SK-N-SH (cell line): ENCODE data around the gene RHOT2. TPM values are rescaled to one million over a fixed set of nuclear protein-coding genes. Genes with fewer than 3 reads are reported as not detected.
A peak's percentile ranks its signal among the peaks of the same experiment; 100 is the strongest.

Experiments used
- CTCF ChIA-PET: fragments of 300-600, 350-600 bp; formaldehyde crosslinking; extraction: SDS; loops from one replicate; lab custom pipeline; 2021; lab: Yijun Ruan, JAX
- POLR2A ChIA-PET: fragments of 350-600 bp; sonication (Branson Sonifier 250); formaldehyde crosslinking; extraction: SDS; loops from one replicate; lab custom pipeline; 2020; ENCODE audit warnings: antibody characterized with exemption, inconsistent platforms; lab: Yijun Ruan, JAX
- DNase-seq: peaks from one replicate; pipeline ENCODE4 v3.0.0; 2012
- H2AFZ ChIP-seq: fragments of 200-600 bp; sonication (generic); 2 replicates; pipeline ENCODE4 v1.8.1; 2016; ENCODE audit warnings: antibody characterized with exemption, mild to moderate bottlenecking, low read depth
- H3F3A ChIP-seq: fragments of 200-600 bp; sonication (generic); replicated peaks from 2 replicates; pipeline ENCODE3; 2016; ENCODE audit warnings: antibody characterized with exemption, mild to moderate bottlenecking; ENCODE audit not compliant: insufficient read depth
- H3K27ac ChIP-seq, 2 experiments: fragments of 200-500 bp in 1 of 2; fragments of 200-600 bp in 1 of 2; sonication (Bioruptor generic) in 1 of 2; sonication (generic), shearing (Covaris generic) in 1 of 2; 2 replicates each; pipeline versions ENCODE4 v1.5.1 to v1.6.1; 2014 to 2016; ENCODE audit warnings: low read depth in 2 of 2, inconsistent platforms in 1 of 2, low read length in 1 of 2, mild to moderate bottlenecking in 1 of 2, mixed read lengths in 1 of 2
- H3K27me3 ChIP-seq: fragments of 200-600 bp; sonication (generic), shearing (Covaris generic); 2 replicates; pipeline ENCODE4 v1.6.1; 2016; ENCODE audit warnings: mixed run types; ENCODE audit not compliant: insufficient read depth
- H3K36me3 ChIP-seq, 2 experiments: fragments of 200-500 bp in 1 of 2; fragments of 200-600 bp in 1 of 2; sonication (Bioruptor generic) in 1 of 2; sonication (generic) in 1 of 2; replicated peaks in 1 of 2; 2 replicates each; pipeline versions ENCODE3 to v1.5.1; 2014 to 2016; ENCODE audit warnings: low read length in 1 of 2, mild to moderate bottlenecking in 1 of 2; ENCODE audit not compliant: insufficient read depth in 2 of 2, control insufficient read depth in 1 of 2
- H3K4me1 ChIP-seq, 2 experiments: fragments of 200-500 bp in 1 of 2; fragments of 200-600 bp in 1 of 2; sonication (Bioruptor generic) in 1 of 2; sonication (generic), shearing (Covaris generic) in 1 of 2; 2 replicates each; pipeline versions ENCODE4 v1.5.1 to v1.6.1; 2014 to 2016; ENCODE audit warnings: low read depth in 1 of 2, low read length in 1 of 2, mixed run types in 1 of 2; ENCODE audit not compliant: insufficient read depth in 2 of 2, control insufficient read depth in 1 of 2
- H3K4me2 ChIP-seq: fragments of 200-600 bp; sonication (generic), shearing (Covaris generic); 2 replicates; pipeline ENCODE4 v1.6.1; 2017; ENCODE audit warnings: mixed run types
- H3K4me3 ChIP-seq, 2 experiments: fragments of 200-500 bp in 1 of 2; fragments of 200-600 bp in 1 of 2; sonication (Bioruptor generic) in 1 of 2; sonication (generic), shearing (Covaris generic) in 1 of 2; 2 replicates each; pipeline versions ENCODE4 v1.5.1 to v1.8.1; 2014 to 2016; ENCODE audit warnings: low read depth in 2 of 2, inconsistent platforms in 1 of 2, low read length in 1 of 2, mild to moderate bottlenecking in 1 of 2, mixed read lengths in 1 of 2, moderate library complexity in 1 of 2
- H3K79me2 ChIP-seq: fragments of 200-600 bp; sonication (generic); 2 replicates; pipeline ENCODE4 v1.8.1; 2017; ENCODE audit warnings: mild to moderate bottlenecking; ENCODE audit not compliant: insufficient read depth
- H3K9ac ChIP-seq: fragments of 200-600 bp; sonication (generic); 2 replicates; pipeline ENCODE4 v1.6.1; 2017; ENCODE audit warnings: mixed run types
- H3K9me2 ChIP-seq: fragments of 200-600 bp; sonication (generic); 2 replicates; pipeline ENCODE4 v1.6.1; 2017; ENCODE audit warnings: mixed run types
- H3K9me3 ChIP-seq: fragments of 200-600 bp; sonication (generic); 2 replicates; pipeline ENCODE4 v1.6.1; 2017; ENCODE audit warnings: mixed run types, mild to moderate bottlenecking, moderate library complexity
- H4K20me1 ChIP-seq: fragments of 200-600 bp; sonication (generic); 2 replicates; pipeline ENCODE4 v1.6.1; 2017; ENCODE audit warnings: mild to moderate bottlenecking, mixed run types; ENCODE audit not compliant: insufficient read depth
- CHD2 ChIP-seq: fragments of 150-350 bp; IDR thresholded peaks from 2 replicates; pipeline ENCODE4 v1.6.1; 2018; ENCODE audit warnings: low read length; ENCODE audit not compliant: partially characterized antibody
- FOSL2 ChIP-seq: IDR thresholded peaks from 2 replicates; pipeline ENCODE4 v1.4.0; 2012; ENCODE audit warnings: low read depth, mild to moderate bottlenecking, moderate library complexity, borderline replicate concordance
- FOXJ3 ChIP-seq: sonication (generic); formaldehyde crosslinking; IDR thresholded peaks from 2 replicates; pipeline ENCODE4 v1.5.1; 2020; ENCODE audit warnings: mild to moderate bottlenecking, missing genetic modification reagents
- FOXM1 ChIP-seq: IDR thresholded peaks from 2 replicates; pipeline ENCODE4 v1.4.0; 2012; ENCODE audit warnings: low read depth, mild to moderate bottlenecking
- GABPA ChIP-seq: IDR thresholded peaks from 2 replicates; pipeline ENCODE4 v1.4.0; 2012; ENCODE audit warnings: low read depth, mild to moderate bottlenecking
- GATA2 ChIP-seq: sonication (generic); formaldehyde crosslinking; IDR thresholded peaks from 2 replicates; pipeline ENCODE4 v1.5.0; 2020; ENCODE audit warnings: mild to moderate bottlenecking, missing genetic modification reagents
- JUND ChIP-seq: IDR thresholded peaks from 2 replicates; pipeline ENCODE4 v1.4.0; 2012
- NFIC ChIP-seq: IDR thresholded peaks from 2 replicates; pipeline ENCODE4 v1.4.0; 2012; ENCODE audit warnings: borderline replicate concordance
- POLR2AphosphoS5 ChIP-seq: IDR thresholded peaks from 2 replicates; pipeline ENCODE4 v1.6.1; 2012; ENCODE audit warnings: low read depth, low read length
- RAD21 ChIP-seq: IDR thresholded peaks from 2 replicates; pipeline ENCODE4 v1.6.1; 2012; ENCODE audit warnings: mild to moderate bottlenecking, low read length
- RCOR1 ChIP-seq: fragments of 150-350 bp; IDR thresholded peaks from 2 replicates; pipeline ENCODE4 v1.6.1; 2017; ENCODE audit warnings: antibody characterized with exemption, low read length
- RXRA ChIP-seq: IDR thresholded peaks from 2 replicates; pipeline ENCODE4 v1.4.0; 2012; ENCODE audit warnings: low read depth, mild to moderate bottlenecking, borderline replicate concordance
- TAF1 ChIP-seq: IDR thresholded peaks from 2 replicates; pipeline ENCODE4 v1.6.1; 2012; ENCODE audit warnings: low read depth, mild to moderate bottlenecking, low read length, moderate library complexity, borderline replicate concordance
- TCF12 ChIP-seq: IDR thresholded peaks from 2 replicates; pipeline ENCODE4 v1.4.0; 2012
- TEAD4 ChIP-seq: IDR thresholded peaks from 2 replicates; pipeline ENCODE4 v1.4.0; 2012; ENCODE audit warnings: mild to moderate bottlenecking, borderline replicate concordance; ENCODE audit not compliant: insufficient read depth
- USF2 ChIP-seq: fragments of 150-350 bp; IDR thresholded peaks from 2 replicates; pipeline ENCODE4 v1.6.1; 2017; ENCODE audit warnings: antibody characterized with exemption, low read length, low read depth, borderline replicate concordance
- YY1 ChIP-seq: IDR thresholded peaks from 2 replicates; pipeline ENCODE4 v1.4.0; 2012; ENCODE audit warnings: low read depth, mild to moderate bottlenecking
- WGBS: methylation state at CpG from one replicate; pipeline ENCODE4 v1.1.6; 2017; ENCODE audit warnings: low lambda C conversion rate; 5-methylcytosine and 5-hydroxymethylcytosine counted together
- polyA plus RNA-seq, 3 experiments: library from polyadenylated mRNA; depleted of rRNA; stranded (reverse); fragments of >200 nt; gene quantifications; 2 replicates each; pipeline ENCODE4 v1.2.3, GENCODE V29; 2012
- TF ChIP-seq, protein P1 (sequence below): fragments of 150-350 bp; IDR thresholded peaks from 2 replicates; pipeline ENCODE4 v1.6.1; 2016; ENCODE audit warnings: mild to moderate bottlenecking, low read depth, low read length
- TF ChIP-seq, protein P2 (sequence below): IDR thresholded peaks from 2 replicates; pipeline ENCODE4; 2012

RHOT2 gene
- polyA plus RNA-seq, 1 of the 3 experiments (the other 2 are of a cell fraction) = 229 TPM

DNA sequence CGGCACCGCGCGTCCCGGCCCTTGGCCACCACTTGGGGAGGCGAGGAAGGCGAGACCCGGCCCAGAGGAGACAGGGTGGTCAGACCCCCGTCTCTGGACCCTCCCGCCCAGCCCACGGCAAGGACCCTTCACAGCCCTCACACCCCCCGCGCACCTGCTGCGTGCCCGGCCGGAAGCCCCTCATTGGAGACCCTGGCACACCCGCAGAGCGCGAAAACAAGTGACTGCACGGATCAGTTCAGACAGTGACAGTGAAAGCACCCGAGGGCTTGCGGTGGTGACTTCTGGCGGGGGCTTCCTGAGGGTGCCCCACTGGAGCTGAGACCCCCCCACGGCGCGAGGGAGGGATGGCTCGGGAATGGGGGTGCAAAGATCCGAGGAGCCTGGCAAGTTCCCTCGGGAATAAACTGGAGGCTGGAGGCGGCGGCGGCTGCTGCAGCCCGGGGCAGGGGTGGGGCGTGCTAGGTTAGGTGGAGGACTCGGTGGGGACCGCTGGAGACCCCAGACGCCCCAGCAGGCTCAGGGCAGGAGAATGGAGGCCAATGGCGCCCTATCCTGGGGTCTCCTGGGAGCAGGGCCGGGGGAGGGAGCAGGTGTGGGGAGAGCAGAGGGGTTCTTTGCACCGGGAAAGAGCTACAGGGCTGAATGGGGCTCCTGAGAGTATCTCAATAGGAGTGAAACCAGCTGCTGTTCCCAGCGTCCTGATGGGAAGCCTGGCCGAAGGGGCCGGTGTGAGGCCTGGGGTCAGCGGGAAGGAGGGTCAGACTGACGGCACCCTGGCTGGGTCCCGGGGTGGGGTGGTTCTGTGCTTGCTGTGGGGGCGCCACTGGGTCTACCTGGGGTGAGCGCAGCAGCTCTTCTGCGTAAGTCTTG lies 38.5 kb downstream of the RHOT2 start:
- H4K20me1 ChIP-seq = peaks cover 34% of the 10 kb centered on the region
- H3K79me2 ChIP-seq = peaks cover 36% of the 10 kb centered on the region
- no peaks in the 10 kb centered on the region for H3K9me3 ChIP-seq
- peak overlapping the region; percentile 74 for H3K4me2 ChIP-seq
- peak overlapping the region in 1 of 2 experiments; percentile 78; a peak in 3 of 4 replicates for H3K4me3 ChIP-seq
- H3K27me3 ChIP-seq = no peaks in the 10 kb centered on the region
- H3F3A ChIP-seq = peaks cover 16% of the 10 kb centered on the region
- 25% methylated on average over 20 of the region's 49 CpGs for WGBS
- H2AFZ ChIP-seq = no peak overlapping the region
- no peak for DNase-seq
- CTCF ChIA-PET = interaction anchor here (1.0 to 22.4 kb wide), 9 partner anchors 8 to 349 kb away, joined by 3 to 358 read pairs (median 5); partner anchors contain the start of genes ANTKMT, CCDC78, CIAO3 and HAGHL
- POLR2A ChIA-PET = interaction anchor here (0.6 to 1.2 kb wide), 6 partner anchors 10 to 87 kb away, joined by 3 to 4 read pairs (median 4); partner anchors contain the start of gene STUB1
- H3K4me1 ChIP-seq = peaks cover 21 to 42% of the 10 kb centered on the region in 2 experiments; a peak in 2 of 4 replicates
- H3K27ac ChIP-seq = no peak overlapping the region
- H3K36me3 ChIP-seq = no peaks in the 10 kb centered on the region
- no peak overlapping the region for H3K9ac ChIP-seq
- no peaks in the 10 kb centered on the region for H3K9me2 ChIP-seq
- TF ChIP-seq FOSL2 (no peak), GABPA (no peak), TAF1 (no peak), NFIC (no peak), RXRA (no peak), FOXJ3 (CRISPR knock-in tag) (no peak), RCOR1 (no peak), USF2 (no peak)

- H3K9me3 ChIP-seq = no peaks in the 10 kb centered on the region
- no peak overlapping the region for H3K27ac ChIP-seq
- no peak overlapping the region for H3K4me3 ChIP-seq
- DNase-seq = no peak
- peaks cover 18% of the 10 kb centered on the region for H3F3A ChIP-seq
- peaks cover 23 to 44% of the 10 kb centered on the region in 2 experiments; a peak in 2 of 4 replicates for H3K4me1 ChIP-seq
- CTCF ChIA-PET = interaction anchor here (1.0 to 22.4 kb wide), 9 partner anchors 9 to 348 kb away, joined by 3 to 358 read pairs (median 5); partner anchors contain the start of genes ANTKMT, CCDC78, CIAO3 and HAGHL
- peaks cover 31% of the 10 kb centered on the region for H3K79me2 ChIP-seq
- H3K27me3 ChIP-seq = no peaks in the 10 kb centered on the region
- WGBS = 77% methylated on average over 5 of the region's 14 CpGs
- peaks cover 27% of the 10 kb centered on the region for H4K20me1 ChIP-seq
- H3K9me2 ChIP-seq = no peaks in the 10 kb centered on the region
- H3K36me3 ChIP-seq = no peaks in the 10 kb centered on the region
- no peak overlapping the region for H2AFZ ChIP-seq
- TF ChIP-seq, protein P1, sequence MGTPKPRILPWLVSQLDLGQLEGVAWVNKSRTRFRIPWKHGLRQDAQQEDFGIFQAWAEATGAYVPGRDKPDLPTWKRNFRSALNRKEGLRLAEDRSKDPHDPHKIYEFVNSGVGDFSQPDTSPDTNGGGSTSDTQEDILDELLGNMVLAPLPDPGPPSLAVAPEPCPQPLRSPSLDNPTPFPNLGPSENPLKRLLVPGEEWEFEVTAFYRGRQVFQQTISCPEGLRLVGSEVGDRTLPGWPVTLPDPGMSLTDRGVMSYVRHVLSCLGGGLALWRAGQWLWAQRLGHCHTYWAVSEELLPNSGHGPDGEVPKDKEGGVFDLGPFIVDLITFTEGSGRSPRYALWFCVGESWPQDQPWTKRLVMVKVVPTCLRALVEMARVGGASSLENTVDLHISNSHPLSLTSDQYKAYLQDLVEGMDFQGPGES = no peak
- TF ChIP-seq RXRA = no peak
- no peak for TF ChIP-seq TAF1
- no peak for TF ChIP-seq JUND
- no peak for TF ChIP-seq RAD21
- TF ChIP-seq POLR2AphosphoS5 = no peak
- no peak for TF ChIP-seq NFIC
- no peak for TF ChIP-seq FOXM1
- TF ChIP-seq YY1 = no peak
- no peak for TF ChIP-seq FOXJ3 (CRISPR knock-in tag)
- no peak for TF ChIP-seq TCF12
- TF ChIP-seq FOSL2 = no peak
- no peak for TF ChIP-seq TEAD4
- TF ChIP-seq RCOR1 = no peak
- TF ChIP-seq USF2 = no peak
- TF ChIP-seq, protein P2, sequence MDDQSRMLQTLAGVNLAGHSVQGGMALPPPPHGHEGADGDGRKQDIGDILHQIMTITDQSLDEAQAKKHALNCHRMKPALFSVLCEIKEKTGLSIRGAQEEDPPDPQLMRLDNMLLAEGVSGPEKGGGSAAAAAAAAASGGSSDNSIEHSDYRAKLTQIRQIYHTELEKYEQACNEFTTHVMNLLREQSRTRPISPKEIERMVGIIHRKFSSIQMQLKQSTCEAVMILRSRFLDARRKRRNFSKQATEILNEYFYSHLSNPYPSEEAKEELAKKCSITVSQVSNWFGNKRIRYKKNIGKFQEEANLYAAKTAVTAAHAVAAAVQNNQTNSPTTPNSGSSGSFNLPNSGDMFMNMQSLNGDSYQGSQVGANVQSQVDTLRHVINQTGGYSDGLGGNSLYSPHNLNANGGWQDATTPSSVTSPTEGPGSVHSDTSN = no peak
- no peak for TF ChIP-seq GATA2
- TF ChIP-seq CHD2 = no peak
- no peak overlapping the region for H3K4me2 ChIP-seq
- H3K9ac ChIP-seq = no peak overlapping the region
- POLR2A ChIA-PET = interaction anchor here (0.6 to 1.2 kb wide), 7 partner anchors 9 to 88 kb away, joined by 3 to 4 read pairs (median 4); partner anchors contain the start of genes ANTKMT and STUB1
Measured at GRCh38 chr16:707062-707538, 39.2 kb downstream of the RHOT2 start.
